ENCODE data around the gene FAM174B. TPM values are rescaled to one million over a fixed set of nuclear protein-coding genes. Genes with fewer than 3 reads are reported as not detected.

Gene FAM174B
- total and polyA plus RNA-seq, 4 donors: 2.5 to 4.5 (median 3.8) TPM

- Histone ChIP-seq H3K9ac (ENCODE audit: low read depth in 1 of 2, low read length in 2 of 2) (no peak overlapping the region), H3K27me3 (ENCODE audit: control insufficient read depth in 4 of 4, insufficient read depth in 4 of 4, low read length in 3 of 4) (no peaks in the 10 kb centered on the region), H3K27ac (ENCODE audit: low read depth in 1 of 2, low read length in 2 of 2) (no peak overlapping the region), H3K36me3 (ENCODE audit: control insufficient read depth in 4 of 4, insufficient read depth in 3 of 4, low read depth in 1 of 4, low read length in 3 of 4) (no peaks in the 10 kb centered on the region), H3K4me1 (ENCODE audit: control insufficient read depth in 4 of 4, insufficient read depth in 4 of 4, low read length in 3 of 4) (peaks cover 0 to 11% (median 3%) of the 10 kb centered on the region in 4 donors), H3K4me3 (ENCODE audit: low read depth in 1 of 3, low read length in 3 of 3) (no peak overlapping the region), H3K9me3 (ENCODE audit: control insufficient read depth in 4 of 4, low read length in 3 of 4) (no peaks in the 10 kb centered on the region)
- 74% methylated on average over 9 of the region's 9 CpGs for WGBS
- no peak for TF ChIP-seq TAF1 (conservative IDR thresholded peaks at IDR 0.05)
- no peak for TF ChIP-seq GABPA (IDR thresholded peaks at IDR 0.05 in 1 of 2, conservative IDR thresholded peaks at IDR 0.05 in 1 of 2)
- no peak for TF ChIP-seq ATF3 (IDR thresholded peaks at IDR 0.05)
- no peak for TF ChIP-seq RXRA (IDR thresholded peaks at IDR 0.05)
- TF ChIP-seq SP1 (IDR thresholded peaks at IDR 0.05): no peak
- TF ChIP-seq JUND (IDR thresholded peaks at IDR 0.05): no peak
- no peak for TF ChIP-seq YY1 (IDR thresholded peaks at IDR 0.05)
- TF ChIP-seq FOXA1 (IDR thresholded peaks at IDR 0.05): no peak
- TF ChIP-seq REST (IDR thresholded peaks at IDR 0.05): no peak
- TF ChIP-seq FOXA2 (IDR thresholded peaks at IDR 0.05): no peak
- TF ChIP-seq MAX (IDR thresholded peaks at IDR 0.05): no peak
- TF ChIP-seq NR2F2 (IDR thresholded peaks at IDR 0.05): no peak
- TF ChIP-seq EGR1 (IDR thresholded peaks at IDR 0.05; ENCODE audit: low read depth in 2 of 2): no peak
- no peak for TF ChIP-seq ZBTB33 (IDR thresholded peaks at IDR 0.05)
- no peak for TF ChIP-seq HNF4G (IDR thresholded peaks at IDR 0.05)
- no peak for TF ChIP-seq RAD21 (IDR thresholded peaks at IDR 0.05)
- TF ChIP-seq HNF4A (conservative IDR thresholded peaks at IDR 0.05): no peak
- TF ChIP-seq CTCF (IDR thresholded peaks at IDR 0.05; ENCODE audit: low read depth, low read length, missing input control): no peak
- no peak for DNase-seq (ENCODE audit: low spot score)
These were observed 5.3 kb downstream of the FAM174B start for GRCh38 chr15:92650256-92650655.

Data from liver (tissue), 9 donors.